Activated naive CD4-positive, alpha-beta T cell treated with anti-CD3 and anti-CD28 coated beads, Interleukin-2, amount 50 U/mL, for 24 hours (primary cell): ENCODE results near the gene ZNF132.
"Not testable (repeated sequence)": the region's sequence is repeated elsewhere in the genome, so short reads cannot be mapped to it uniquely, and the experiment has no call there.

Source experiments
- H3K27ac Mint-ChIP-seq: one replicate; pipeline ENCODE4 v1.8.0; 2021; ENCODE audit warnings: mild to moderate bottlenecking, mixed read lengths
- H3K27me3 Mint-ChIP-seq: one replicate; pipeline ENCODE4 v1.8.0; 2021; ENCODE audit warnings: mixed read lengths
- H3K36me3 Mint-ChIP-seq: one replicate; pipeline ENCODE4 v1.8.0; 2021; ENCODE audit warnings: mixed read lengths
- H3K4me1 Mint-ChIP-seq: one replicate; pipeline ENCODE4 v1.8.0; 2021; ENCODE audit warnings: mixed read lengths
- H3K4me3 Mint-ChIP-seq: one replicate; pipeline ENCODE4 v1.8.0; 2021; ENCODE audit warnings: mild to moderate bottlenecking, mixed read lengths
- H3K9me3 Mint-ChIP-seq: one replicate; pipeline ENCODE4 v1.8.0; 2021; ENCODE audit warnings: mixed read lengths

The ZNF132 gene

DNA sequence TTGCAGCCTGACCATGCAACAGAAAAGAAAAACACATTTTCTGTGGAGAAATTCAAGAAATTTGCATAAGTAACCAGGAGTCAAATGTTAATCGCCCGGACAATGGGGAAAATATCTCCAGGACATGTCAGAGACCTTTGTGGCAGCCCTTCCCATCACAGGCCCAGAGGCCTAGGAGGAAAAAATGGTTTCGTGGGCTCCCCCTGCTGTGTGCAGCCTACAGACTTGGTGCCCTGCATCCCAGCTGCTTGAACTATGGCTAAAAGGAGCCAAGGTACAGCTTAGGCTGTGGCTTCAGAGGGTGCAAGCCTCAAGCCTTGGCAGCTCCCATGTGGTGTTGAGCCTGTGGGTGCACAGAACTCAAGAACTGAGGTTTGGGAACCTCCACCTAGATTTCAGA, 8.9 kb upstream of the ZNF132 start:
- H3K36me3 Mint-ChIP-seq, H3K4me3 Mint-ChIP-seq, H3K27ac Mint-ChIP-seq, H3K9me3 Mint-ChIP-seq, H3K27me3 Mint-ChIP-seq: not testable (repeated sequence)
- H3K4me1 Mint-ChIP-seq, result peaks cover 23% of the 10 kb centered on the region

DNA sequence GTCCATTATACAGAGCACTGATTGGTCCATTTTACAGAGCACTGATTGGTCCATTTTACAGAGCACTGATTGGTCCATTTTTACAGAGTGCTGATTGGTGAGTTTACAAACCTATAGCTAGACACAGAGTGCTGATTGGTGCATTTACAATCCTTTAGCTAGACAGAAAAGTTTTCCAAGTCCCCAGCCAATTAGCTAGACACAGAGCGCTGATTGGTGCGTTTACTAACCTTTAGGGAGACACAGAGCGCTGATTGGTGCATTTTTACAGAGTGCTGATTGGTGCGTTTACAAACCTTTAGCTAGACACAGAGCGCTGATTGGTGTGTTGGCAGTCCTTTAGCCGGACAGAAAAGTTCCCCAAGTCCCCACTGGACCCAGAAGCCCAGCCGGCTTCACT, 3.0 kb upstream of the ZNF132 start:
- Mint-ChIP-seq H3K36me3 (peaks cover 16% of the 10 kb centered on the region), H3K4me1 (peaks cover 19% of the 10 kb centered on the region), H3K9me3 (peaks cover 13% of the 10 kb centered on the region)
- H3K4me3 Mint-ChIP-seq, H3K27me3 Mint-ChIP-seq, H3K27ac Mint-ChIP-seq: not testable (repeated sequence)

DNA sequence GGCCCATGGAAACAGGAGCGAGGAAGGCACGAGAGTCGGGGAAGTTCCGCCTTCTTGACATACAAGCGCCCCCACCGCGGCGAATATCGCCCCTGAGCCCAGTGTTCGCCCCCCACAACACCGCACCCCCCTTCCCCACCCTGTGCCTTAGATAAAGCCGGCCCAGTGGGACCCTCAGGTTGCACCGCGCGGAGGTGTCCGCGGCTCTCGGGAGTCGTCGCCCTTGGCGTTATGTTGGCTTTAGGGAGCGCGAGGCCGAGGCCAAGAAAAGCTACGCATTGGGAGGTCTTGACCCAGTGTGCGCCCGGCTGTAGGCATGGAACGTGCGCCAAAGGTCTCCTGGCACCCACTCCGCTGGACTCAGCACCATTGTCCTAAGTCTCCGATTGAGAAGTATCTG, 603 bp upstream of the ZNF132 start:
- Mint-ChIP-seq H3K36me3 (peaks cover 32% of the 10 kb centered on the region), H3K27me3 (no peaks in the 10 kb centered on the region), H3K4me3 (peak overlapping the region; percentile 95), H3K4me1 (peaks cover 23% of the 10 kb centered on the region), H3K27ac (peak overlapping the region; percentile 93), H3K9me3 (peaks cover 18% of the 10 kb centered on the region)

DNA sequence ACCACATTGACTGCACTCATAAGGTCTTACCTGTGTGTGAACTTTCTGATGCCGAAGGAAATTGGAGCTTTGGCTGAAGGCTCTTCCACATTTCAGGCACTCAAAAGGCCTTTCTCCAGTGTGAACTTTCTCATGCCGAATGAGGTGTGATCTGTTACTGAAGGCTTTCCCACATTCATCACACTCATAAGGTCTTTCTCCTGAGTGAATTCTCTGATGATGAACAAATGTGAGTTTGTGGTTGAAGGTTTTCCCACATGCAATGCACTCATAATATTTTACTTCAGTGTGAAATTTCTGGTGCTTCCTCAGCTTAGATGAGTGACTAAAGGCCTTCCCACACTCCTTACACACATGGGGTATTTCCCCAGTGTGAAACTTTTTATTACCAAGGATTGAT, 5.7 kb downstream of the ZNF132 start:
- Mint-ChIP-seq H3K27ac (no peak overlapping the region), H3K4me1 (peaks cover 12% of the 10 kb centered on the region), H3K4me3 (no peak overlapping the region), H3K9me3 (peaks cover 15% of the 10 kb centered on the region), H3K36me3 (peaks cover 49% of the 10 kb centered on the region), H3K27me3 (no peaks in the 10 kb centered on the region)

DNA sequence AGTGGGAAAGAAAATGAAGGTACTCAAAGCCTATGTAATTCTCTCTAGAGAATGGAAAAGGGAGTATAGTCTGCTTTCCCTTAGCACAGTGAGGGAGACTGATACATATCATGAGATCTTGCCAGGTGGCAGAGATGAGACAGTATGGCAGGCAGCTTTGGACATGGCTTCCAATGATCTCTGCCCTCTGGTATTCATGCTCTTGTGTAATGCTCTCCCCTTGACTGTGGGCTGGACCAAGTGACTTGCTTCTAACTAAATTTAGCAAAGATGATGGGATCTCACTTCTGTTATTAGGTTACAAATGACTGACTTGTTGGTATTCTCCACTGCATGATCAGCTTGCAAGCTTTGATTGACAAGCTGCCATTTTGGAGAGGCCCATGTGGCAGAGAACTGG, 10.2 kb downstream of the ZNF132 start:
- Mint-ChIP-seq H3K4me1 (no peaks in the 10 kb centered on the region), H3K9me3 (peaks cover 5% of the 10 kb centered on the region), H3K4me3 (no peak overlapping the region), H3K36me3 (peaks cover 28% of the 10 kb centered on the region), H3K27ac (no peak overlapping the region), H3K27me3 (no peaks in the 10 kb centered on the region)

DNA sequence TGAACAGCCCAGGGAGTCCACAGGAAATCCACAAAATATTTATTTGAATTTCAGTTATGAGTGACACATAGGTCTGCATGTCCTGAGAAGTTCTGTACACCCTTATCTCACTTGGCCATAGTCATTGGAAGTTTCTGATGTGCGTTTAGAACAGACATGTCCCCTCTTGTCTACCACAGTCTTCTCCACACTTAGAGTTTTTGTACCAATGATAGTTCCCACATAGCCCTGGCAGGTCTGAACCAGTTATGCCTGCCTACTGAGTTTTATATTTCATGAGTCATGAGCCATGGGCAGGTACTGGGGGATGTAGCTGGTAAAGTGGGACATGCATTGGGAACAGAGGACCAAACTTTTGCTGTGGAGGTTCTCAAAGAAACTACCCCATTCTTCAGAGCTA, 11.3 kb downstream of the ZNF132 start:
- no peaks in the 10 kb centered on the region for H3K4me1 Mint-ChIP-seq
- H3K4me3 Mint-ChIP-seq, result no peak overlapping the region
- H3K27ac Mint-ChIP-seq, result no peak overlapping the region
- peaks cover 5% of the 10 kb centered on the region for H3K9me3 Mint-ChIP-seq
- H3K36me3 Mint-ChIP-seq, result peaks cover 20% of the 10 kb centered on the region
- H3K27me3 Mint-ChIP-seq, result no peaks in the 10 kb centered on the region

DNA sequence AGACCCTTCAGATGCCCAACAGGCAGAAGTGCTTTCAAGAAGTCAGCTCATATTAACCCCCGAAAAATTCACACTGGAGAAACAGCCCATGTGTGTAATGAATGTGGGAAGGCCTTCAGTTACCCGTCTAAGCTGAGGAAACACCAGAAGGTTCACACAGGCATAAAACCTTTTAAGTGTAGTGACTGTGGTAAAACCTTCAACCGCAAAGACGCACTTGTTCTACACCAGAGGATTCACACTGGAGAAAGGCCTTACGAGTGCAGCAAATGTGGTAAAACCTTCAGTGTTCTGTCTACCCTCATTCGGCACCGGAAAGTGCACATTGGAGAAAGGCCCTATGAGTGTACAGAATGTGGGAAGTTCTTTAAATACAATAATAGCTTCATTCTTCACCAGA, 22.9 kb downstream of the ZNF132 start:
- no peak overlapping the region for H3K4me3 Mint-ChIP-seq
- H3K36me3 Mint-ChIP-seq, result peaks cover 27% of the 10 kb centered on the region
- no peaks in the 10 kb centered on the region for H3K4me1 Mint-ChIP-seq
- no peak overlapping the region for H3K27ac Mint-ChIP-seq
- no peaks in the 10 kb centered on the region for H3K27me3 Mint-ChIP-seq
- no peaks in the 10 kb centered on the region for H3K9me3 Mint-ChIP-seq

DNA sequence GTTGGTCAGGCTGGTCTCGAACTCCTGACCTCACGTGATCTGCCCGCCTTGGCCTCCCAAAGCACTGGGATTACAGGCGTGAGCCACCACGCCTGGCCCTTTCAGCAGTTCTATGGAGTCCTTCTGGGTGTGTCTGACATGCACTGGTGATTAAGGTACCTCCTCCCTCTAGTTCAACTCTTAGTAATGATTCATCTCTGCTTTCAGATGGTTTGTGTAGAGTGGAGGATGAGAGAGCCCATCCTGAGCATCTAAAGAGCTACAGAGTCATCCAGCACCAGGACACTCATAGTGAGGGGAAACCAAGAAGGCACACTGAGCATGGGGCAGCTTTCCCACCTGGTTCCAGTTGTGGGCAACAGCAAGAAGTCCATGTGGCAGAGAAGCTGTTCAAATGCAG, 23.3 kb downstream of the ZNF132 start:
- Mint-ChIP-seq H3K9me3 (no peaks in the 10 kb centered on the region), H3K36me3 (peaks cover 27% of the 10 kb centered on the region), H3K4me3 (no peak overlapping the region), H3K27ac (no peak overlapping the region), H3K4me1 (no peaks in the 10 kb centered on the region), H3K27me3 (no peaks in the 10 kb centered on the region)

DNA sequence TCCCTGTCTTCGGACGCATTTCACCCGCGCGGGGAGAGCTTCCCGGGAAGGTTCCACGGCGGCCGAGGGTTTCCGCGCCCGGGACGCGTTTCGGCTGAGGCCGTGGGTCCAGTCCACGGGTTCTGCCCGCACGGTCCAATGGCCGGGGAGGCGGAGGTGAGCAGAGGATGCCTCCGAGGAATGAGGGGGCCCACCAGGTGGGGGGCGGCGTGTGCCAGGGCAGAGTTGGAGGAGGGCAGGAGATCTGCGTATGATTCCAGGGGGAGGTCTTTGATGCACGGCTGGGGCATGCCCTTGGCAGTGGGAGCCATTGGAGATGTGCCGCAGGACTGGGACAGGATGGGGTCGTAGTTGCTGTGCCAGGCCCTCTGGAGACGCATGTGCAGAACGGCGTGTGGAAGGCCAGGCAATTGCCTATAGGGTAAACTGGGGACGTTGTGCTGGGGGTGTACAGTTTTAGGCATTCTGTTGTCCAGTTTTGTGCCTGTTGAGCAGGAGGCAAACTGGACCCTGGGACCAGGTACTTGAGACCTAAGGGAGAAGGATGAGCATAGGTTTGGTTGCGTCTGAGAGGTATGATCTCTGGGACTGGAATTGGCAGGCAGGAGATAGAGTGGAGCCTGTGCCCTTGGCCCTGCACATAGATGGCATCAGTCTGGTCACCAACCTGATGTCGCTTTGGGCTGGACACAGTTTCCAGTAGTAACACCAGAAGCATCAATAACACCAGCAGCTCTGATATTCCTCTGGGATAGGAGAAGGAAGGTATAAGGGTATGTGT, 30.8 kb downstream of the ZNF132 start:
- H3K27ac Mint-ChIP-seq, result peak overlapping the region; percentile 25
- no peaks in the 10 kb centered on the region for H3K27me3 Mint-ChIP-seq
- peaks cover 28% of the 10 kb centered on the region for H3K4me1 Mint-ChIP-seq
- peaks cover 5% of the 10 kb centered on the region for H3K36me3 Mint-ChIP-seq
- H3K9me3 Mint-ChIP-seq, result no peaks in the 10 kb centered on the region
- H3K4me3 Mint-ChIP-seq, result peak overlapping the region; percentile 98

DNA sequence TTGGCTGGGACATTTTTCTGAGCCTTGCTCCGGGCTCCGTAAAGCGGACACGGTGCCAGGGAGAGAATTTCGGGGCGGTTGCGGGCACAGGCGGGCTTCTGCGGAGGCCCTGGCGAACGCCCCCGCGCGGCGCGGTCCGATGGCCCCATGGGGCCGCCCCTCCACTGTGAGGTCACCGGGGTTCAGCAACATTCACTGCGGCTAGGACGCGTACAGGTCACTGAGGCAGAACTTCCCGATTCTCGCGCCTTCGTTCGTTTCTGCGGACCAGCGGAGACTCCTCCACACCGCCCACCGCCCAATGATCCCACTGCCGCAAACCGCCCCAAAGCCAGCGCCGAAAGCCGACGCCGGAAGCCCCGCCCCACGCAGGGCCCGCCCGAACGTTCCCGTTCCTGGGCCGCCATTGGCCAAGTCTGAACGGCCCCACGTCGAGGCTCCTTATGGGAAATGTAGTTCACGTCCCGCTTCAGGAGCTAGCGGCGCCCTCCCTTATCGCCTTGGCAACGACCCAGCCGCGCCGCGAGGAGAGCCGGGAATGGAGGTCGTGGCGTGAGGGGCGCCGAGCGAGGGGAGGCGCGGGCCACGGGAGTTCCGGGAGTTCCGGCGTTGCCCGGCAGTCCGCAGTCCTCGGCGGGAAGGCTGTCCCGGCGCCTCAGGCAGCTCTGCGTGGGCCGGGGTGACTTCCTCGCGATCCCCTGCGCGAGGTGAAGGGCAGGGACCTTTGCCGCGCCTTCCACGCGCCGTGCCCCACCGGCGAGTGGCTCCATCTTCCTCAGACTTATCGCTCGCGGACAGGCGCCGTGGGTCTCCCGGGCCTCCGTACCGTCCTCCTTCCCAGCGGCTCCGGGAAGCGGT, 31.6 kb downstream of the ZNF132 start, which contains the start of gene ZNF584:
ZNF584 (plus strand) TSS at position 498 of the 858 bp plus-strand sequence. CDS start 499 bp downstream, outside the sequence.
- Mint-ChIP-seq H3K9me3 (no peaks in the 10 kb centered on the region), H3K4me1 (peaks cover 28% of the 10 kb centered on the region), H3K27me3 (no peaks in the 10 kb centered on the region), H3K4me3 (peak within 1 kb of the TSS; percentile 98), H3K36me3 (peaks cover 5% of the 10 kb centered on the region), H3K27ac (peak within 1 kb of the TSS; percentile 96)

DNA sequence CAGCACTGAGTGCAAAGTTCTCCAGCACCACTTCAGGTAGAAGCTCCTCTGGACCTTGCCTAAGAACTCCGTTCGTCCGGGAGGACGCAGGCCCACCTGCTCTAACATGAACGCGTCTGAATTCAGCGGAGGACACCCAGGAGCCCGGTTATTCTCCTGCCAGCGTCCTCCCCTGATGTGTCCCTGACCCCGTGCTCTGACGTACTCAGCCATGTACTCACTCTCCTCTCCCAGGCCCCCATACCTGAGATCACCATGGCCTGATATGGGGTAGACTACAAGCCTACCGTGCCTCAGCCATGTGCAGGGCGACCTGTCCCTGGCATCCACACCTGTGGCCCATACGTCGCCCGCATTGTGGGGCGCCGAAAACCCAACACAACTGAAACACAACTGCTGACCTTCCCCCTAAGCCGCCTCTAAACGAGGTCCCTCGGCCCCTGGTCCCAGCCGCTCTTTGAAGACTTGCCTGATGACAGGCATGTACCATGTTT, 32.2 kb downstream of the ZNF132 start:
- H3K4me1 Mint-ChIP-seq, result peaks cover 32% of the 10 kb centered on the region
- peak overlapping the region; percentile 98 for H3K4me3 Mint-ChIP-seq
- H3K36me3 Mint-ChIP-seq, result peaks cover 3% of the 10 kb centered on the region
- no peaks in the 10 kb centered on the region for H3K27me3 Mint-ChIP-seq
- H3K27ac Mint-ChIP-seq, result peak overlapping the region; percentile 96
- no peaks in the 10 kb centered on the region for H3K9me3 Mint-ChIP-seq

DNA sequence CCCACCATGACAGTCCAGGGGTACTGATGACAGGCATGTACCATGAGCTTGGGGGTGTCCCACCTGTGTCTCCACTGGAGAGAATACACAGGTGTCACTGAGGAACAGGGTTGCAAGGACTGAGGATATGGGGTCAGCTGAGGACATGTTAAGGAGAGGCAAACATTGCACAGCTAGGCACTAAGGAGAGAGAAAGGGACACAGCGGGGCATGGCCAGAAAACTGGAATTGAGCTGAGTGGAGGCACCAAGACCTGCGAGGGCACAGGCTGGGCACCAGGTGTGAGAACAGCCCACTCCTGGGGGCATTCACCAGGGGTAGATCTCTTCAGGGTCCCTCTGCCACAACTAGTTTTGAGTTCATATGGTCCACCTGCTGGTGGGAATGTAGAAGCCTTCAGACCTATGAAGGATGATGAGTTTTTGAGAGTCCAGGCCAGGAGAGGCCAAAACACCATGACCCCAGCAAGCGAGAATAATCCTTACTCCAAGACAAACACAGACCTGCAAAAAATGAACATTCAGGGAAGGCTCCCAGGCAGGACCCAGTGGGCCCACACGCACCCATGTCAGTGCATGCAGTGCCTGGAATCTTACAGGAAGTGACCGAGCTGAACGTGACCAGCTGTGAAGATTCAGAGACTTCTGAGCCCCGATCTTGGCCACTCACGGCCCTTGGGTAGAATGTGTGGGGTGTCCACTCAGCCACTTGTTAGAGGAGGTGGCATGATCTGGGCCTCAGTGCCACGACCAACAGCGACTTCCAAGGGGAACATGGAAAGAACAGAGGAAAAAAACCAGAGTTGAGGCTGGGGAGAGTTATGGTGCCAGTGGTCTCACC, 32.9 kb downstream of the ZNF132 start:
- peak overlapping the region; percentile 96 for H3K27ac Mint-ChIP-seq
- no peaks in the 10 kb centered on the region for H3K9me3 Mint-ChIP-seq
- peak overlapping the region; percentile 98 for H3K4me3 Mint-ChIP-seq
- H3K4me1 Mint-ChIP-seq, result peaks cover 32% of the 10 kb centered on the region
- no peaks in the 10 kb centered on the region for H3K27me3 Mint-ChIP-seq
- no peaks in the 10 kb centered on the region for H3K36me3 Mint-ChIP-seq

DNA sequence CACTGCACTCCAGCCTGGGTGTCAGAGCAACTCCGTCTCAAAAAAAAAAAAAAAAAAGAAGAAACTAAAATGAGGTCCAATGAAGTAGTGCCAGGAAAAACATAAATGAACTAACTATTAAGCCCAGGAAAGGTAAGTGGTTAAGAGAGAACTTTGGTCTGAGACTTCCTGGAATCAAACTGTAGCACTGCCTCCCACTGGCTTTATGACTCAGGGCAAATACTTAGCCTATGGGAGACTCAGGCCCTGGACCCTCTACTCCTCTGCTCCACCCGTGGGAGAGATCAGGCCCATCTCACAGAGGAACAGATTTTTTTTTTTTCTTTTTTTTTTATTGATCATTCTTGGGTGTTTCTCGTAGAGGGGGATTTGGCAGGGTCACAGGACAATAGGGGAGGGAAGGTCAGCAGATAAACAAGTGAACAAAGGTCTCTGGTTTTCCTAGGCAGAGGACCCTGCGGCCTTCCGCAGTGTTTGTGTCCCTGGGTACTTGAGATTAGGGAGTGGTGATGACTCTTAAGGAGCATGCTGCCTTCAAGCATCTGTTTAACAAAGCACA, 36.0 kb downstream of the ZNF132 start:
- H3K4me1 Mint-ChIP-seq, result peaks cover 36% of the 10 kb centered on the region
- not testable (repeated sequence) for H3K4me3 Mint-ChIP-seq, H3K27ac Mint-ChIP-seq, H3K36me3 Mint-ChIP-seq, H3K9me3 Mint-ChIP-seq, H3K27me3 Mint-ChIP-seq

DNA sequence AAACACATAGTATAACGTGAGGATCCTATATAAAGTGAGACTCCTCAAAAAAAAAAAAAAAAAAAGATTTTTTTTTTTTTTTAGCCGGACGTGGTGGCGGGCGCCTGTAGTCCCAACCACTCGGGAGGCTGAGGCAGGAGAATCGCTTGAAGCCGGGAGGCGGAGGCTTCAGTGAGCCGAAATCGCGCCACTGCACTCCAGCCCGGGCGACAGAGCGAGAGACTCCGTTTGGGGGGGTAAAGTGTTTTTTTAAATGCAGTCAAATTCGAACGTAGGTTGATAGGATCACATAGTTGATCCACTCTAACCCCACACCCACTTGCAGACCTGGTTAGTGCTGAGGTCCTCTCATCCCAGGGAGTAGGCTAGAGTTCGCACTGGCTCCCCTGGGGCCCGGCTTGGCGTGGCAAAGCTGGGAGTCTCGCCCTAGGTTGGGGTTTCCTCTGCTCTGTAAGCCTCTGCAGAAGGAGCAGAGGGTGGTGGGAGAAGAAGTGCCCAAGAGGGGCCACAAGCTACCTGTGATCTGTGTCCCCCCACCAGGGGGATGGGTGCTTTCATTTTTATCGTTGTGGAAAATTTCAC, 38.0 kb downstream of the ZNF132 start:
- Mint-ChIP-seq H3K27ac (no peak overlapping the region), H3K36me3 (no peaks in the 10 kb centered on the region), H3K4me3 (peak overlapping the region; percentile 86), H3K9me3 (no peaks in the 10 kb centered on the region), H3K27me3 (peaks cover 1% of the 10 kb centered on the region), H3K4me1 (peaks cover 25% of the 10 kb centered on the region)
